Neural cell (in vitro differentiated cells): ENCODE data around the gene AMOTL2.

Experiments used
- CTCF ChIP-seq: fragments of 450-650 bp; IDR thresholded peaks from 2 replicates; pipeline ENCODE4 v1.5.1; 2014; ENCODE audit warnings: antibody characterized with exemption, mild to moderate bottlenecking, moderate library complexity; ENCODE audit not compliant: poor library complexity, severe bottlenecking
- EZH2 ChIP-seq: fragments of 200-600, 300-800 bp; shearing (Covaris generic), sonication (generic); IDR thresholded peaks from 2 replicates; pipeline ENCODE4 v1.6.1; 2014; ENCODE audit warnings: antibody characterized with exemption, low read length, borderline replicate concordance, mild to moderate bottlenecking; ENCODE audit not compliant: insufficient read depth, poor library complexity, severe bottlenecking
- MXI1 ChIP-seq: fragments of 450-650 bp; conservative IDR thresholded peaks from 2 replicates; pipeline ENCODE4 v1.6.1; 2014; ENCODE audit warnings: antibody characterized with exemption, mild to moderate bottlenecking; ENCODE audit not compliant: poor library complexity, severe bottlenecking
- POLR2AphosphoS5 ChIP-seq: IDR thresholded peaks from 2 replicates; pipeline ENCODE4 v1.6.1; 2012
- RAD21 ChIP-seq: fragments of 450-650 bp; conservative IDR thresholded peaks from 2 replicates; pipeline ENCODE4 v1.6.1; 2014; ENCODE audit warnings: antibody characterized with exemption, mild to moderate bottlenecking, moderate library complexity

GRCh38 chr3:134367869-134368750, 6.1 kb downstream of the AMOTL2 start:
- TF ChIP-seq EZH2 = no peak
- TF ChIP-seq CTCF = no peak
- TF ChIP-seq MXI1 = no peak
- TF ChIP-seq POLR2AphosphoS5 = no peak
- TF ChIP-seq RAD21 = no peak
